SK-N-SH treated with all-trans-retinoic acid at 6 μM for 48 hours (cell line): ENCODE measurements around the gene VPS41.

ENCODE experiments used
- ATAC-seq: fragments of 200-7000 bp; cut with Tn5 transposase; 3 replicates; pipeline ENCODE4 v1.9.1; 2020; ENCODE audit warnings: mild to moderate bottlenecking, moderate library complexity
- ARNTL ChIP-seq: fragments of 450-650 bp; formaldehyde crosslinking; IDR thresholded peaks from 2 replicates; pipeline ENCODE4 v1.5.0; 2020; ENCODE audit warnings: low read depth, mild to moderate bottlenecking, moderate library complexity, borderline replicate concordance
- BACH2 ChIP-seq: fragments of 250-450 bp; sonication (Bioruptor Pico); IDR thresholded peaks from 2 replicates; pipeline ENCODE4 v1.9.0; 2021; ENCODE audit warnings: mild to moderate bottlenecking, borderline replicate concordance
- CREB5 ChIP-seq: fragments of 250-450 bp; sonication (Bioruptor Pico); IDR thresholded peaks from 2 replicates; pipeline ENCODE4 v1.5.1; 2020; ENCODE audit warnings: low read depth, mild to moderate bottlenecking, moderate library complexity
- CSDC2 ChIP-seq: fragments of 250-450 bp; sonication (Bioruptor Pico); IDR thresholded peaks from 2 replicates; pipeline ENCODE4 v1.5.0; 2020; ENCODE audit warnings: mild to moderate bottlenecking, moderate library complexity
- CSRNP3 ChIP-seq: fragments of 250-450 bp; sonication (Bioruptor Pico); IDR thresholded peaks from 2 replicates; pipeline ENCODE4 v1.5.1; 2021; ENCODE audit warnings: mild to moderate bottlenecking, moderate library complexity
- ESRRG ChIP-seq: fragments of 250-450 bp; sonication (Bioruptor Pico); IDR thresholded peaks from 2 replicates; pipeline ENCODE4 v1.6.1; 2021; ENCODE audit warnings: mild to moderate bottlenecking
- GLIS3 ChIP-seq: fragments of 250-450 bp; sonication (Bioruptor Pico); IDR thresholded peaks from 2 replicates; pipeline ENCODE4 v1.5.0; 2020; ENCODE audit warnings: mild to moderate bottlenecking, moderate library complexity
- ISL1 ChIP-seq: fragments of 250-450 bp; sonication (Bioruptor Pico); IDR thresholded peaks from 2 replicates; pipeline ENCODE4 v2.1.2; 2022; ENCODE audit warnings: mild to moderate bottlenecking, moderate library complexity
- OSR1 ChIP-seq: fragments of 250-450 bp; sonication (Bioruptor Pico); IDR thresholded peaks from 2 replicates; pipeline ENCODE4 v1.8.0; 2022; ENCODE audit warnings: moderate library complexity, mild to moderate bottlenecking, inconsistent platforms
- PATZ1 ChIP-seq: fragments of 250-450 bp; sonication (Bioruptor Pico); IDR thresholded peaks from 2 replicates; pipeline ENCODE4 v1.8.0; 2020; ENCODE audit warnings: mild to moderate bottlenecking, moderate library complexity, borderline replicate concordance
- POU6F1 ChIP-seq: fragments of 250-450 bp; sonication (Bioruptor Pico); IDR thresholded peaks from 2 replicates; pipeline ENCODE4 v1.8.0; 2021; ENCODE audit warnings: low read depth, mild to moderate bottlenecking, moderate library complexity, borderline replicate concordance
- RARB ChIP-seq: fragments of 250-450 bp; sonication (Bioruptor Pico); IDR thresholded peaks from 2 replicates; pipeline ENCODE4 v1.8.0; 2021; ENCODE audit warnings: mild to moderate bottlenecking, moderate library complexity
- TCF4 ChIP-seq: fragments of 250-450 bp; sonication (Bioruptor Pico); IDR thresholded peaks from 2 replicates; pipeline ENCODE4 v1.8.0; 2021; ENCODE audit warnings: mild to moderate bottlenecking, moderate library complexity, borderline replicate concordance
- TSHZ2 ChIP-seq: fragments of 250-450 bp; sonication (Bioruptor Pico); IDR thresholded peaks from 2 replicates; pipeline ENCODE4 v1.5.0; 2020; ENCODE audit warnings: mild to moderate bottlenecking, moderate library complexity
- ZC3H10 ChIP-seq: fragments of 250-450 bp; sonication (Bioruptor Pico); IDR thresholded peaks from 2 replicates; pipeline ENCODE4 v1.5.1; 2021; ENCODE audit warnings: mild to moderate bottlenecking, moderate library complexity
- ZFP3 ChIP-seq: fragments of 250-450 bp; sonication (Bioruptor Pico); IDR thresholded peaks from 2 replicates; pipeline ENCODE4 v1.5.0; 2020; ENCODE audit warnings: mild to moderate bottlenecking, moderate library complexity
- ZFP30 ChIP-seq: fragments of 450-650 bp; formaldehyde crosslinking; IDR thresholded peaks from 2 replicates; pipeline ENCODE4 v1.5.0; 2022; ENCODE audit warnings: mild to moderate bottlenecking, moderate library complexity
- ZNF565 ChIP-seq: fragments of 450-650 bp; formaldehyde crosslinking; conservative IDR thresholded peaks from 2 replicates; pipeline ENCODE4 v1.5.0; 2020; ENCODE audit warnings: low read depth, mild to moderate bottlenecking, moderate library complexity
- ZNF70 ChIP-seq: fragments of 450-650 bp; formaldehyde crosslinking; IDR thresholded peaks from 2 replicates; pipeline ENCODE4 v1.5.0; 2020; ENCODE audit warnings: mild to moderate bottlenecking, moderate library complexity
- ZNF8 ChIP-seq: fragments of 450-650 bp; formaldehyde crosslinking; IDR thresholded peaks from 2 replicates; pipeline ENCODE4 v1.5.0; 2020; ENCODE audit warnings: mild to moderate bottlenecking, moderate library complexity

VPS41 gene

GRCh38 chr7:38694326-38694725, 214.7 kb downstream of the VPS41 start:
- no peak for ATAC-seq
- TF ChIP-seq GLIS3 (CRISPR knock-in tag): no peak
- no peak for TF ChIP-seq BACH2 (CRISPR knock-in tag)
- no peak for TF ChIP-seq ARNTL (CRISPR knock-in tag)
- TF ChIP-seq CSDC2 (CRISPR knock-in tag): no peak
- no peak for TF ChIP-seq RARB (CRISPR knock-in tag)
- TF ChIP-seq PATZ1 (CRISPR knock-in tag): no peak
- TF ChIP-seq ZFP30 (CRISPR knock-in tag): no peak
- TF ChIP-seq ISL1 (CRISPR knock-in tag): no peak
- TF ChIP-seq ZNF565 (CRISPR knock-in tag): no peak
- TF ChIP-seq CSRNP3 (CRISPR knock-in tag): no peak
- no peak for TF ChIP-seq ZFP3 (CRISPR knock-in tag)
- no peak for TF ChIP-seq ESRRG (CRISPR knock-in tag)
- no peak for TF ChIP-seq TSHZ2 (CRISPR knock-in tag)
- TF ChIP-seq ZNF70 (CRISPR knock-in tag): no peak
- no peak for TF ChIP-seq CREB5 (CRISPR knock-in tag)
- no peak for TF ChIP-seq OSR1 (CRISPR knock-in tag)
- TF ChIP-seq ZC3H10 (CRISPR knock-in tag): no peak
- TF ChIP-seq ZNF8 (CRISPR knock-in tag): no peak

- TF ChIP-seq TCF4 (CRISPR knock-in tag) (no peak), ZFP30 (CRISPR knock-in tag) (no peak), ISL1 (CRISPR knock-in tag) (no peak), ZFP3 (CRISPR knock-in tag) (no peak), GLIS3 (CRISPR knock-in tag) (no peak), POU6F1 (CRISPR knock-in tag) (no peak), TSHZ2 (CRISPR knock-in tag) (no peak)
- no peak for ATAC-seq
Observed at GRCh38 chr7:38686888-38687287, 222.1 kb downstream of the VPS41 start.
